KOPT-K1 (cell line): Measurements from ENCODE around the gene LGR4.

ENCODE experiments used
- H3K27ac ChIP-seq: fragments of 200-600 bp; sonication (generic); 2 replicates; pipeline ENCODE4 v1.5.1; 2016; ENCODE audit warnings: antibody characterized with exemption, mild to moderate bottlenecking, low read depth, low read length; ENCODE audit not compliant: poor library complexity, severe bottlenecking
- H3K36me3 ChIP-seq: fragments of 200-600 bp; sonication (generic); 2 replicates; pipeline ENCODE4 v1.5.1; 2017; ENCODE audit warnings: antibody characterized with exemption, mild to moderate bottlenecking, low read length, moderate library complexity; ENCODE audit not compliant: insufficient read depth
- H3K9me3 ChIP-seq: fragments of 200-600 bp; sonication (generic); 2 replicates; pipeline ENCODE4 v1.5.1; 2017; ENCODE audit warnings: antibody characterized with exemption, low read length, mild to moderate bottlenecking; ENCODE audit not compliant: insufficient read depth, poor library complexity, severe bottlenecking

The LGR4 gene

GRCh38 chr11:27395556-27396258, 76.9 kb downstream of the LGR4 start:
- Histone ChIP-seq H3K9me3 (no peaks in the 10 kb centered on the region), H3K27ac (no peak overlapping the region)

GRCh38 chr11:27394781-27395228, 77.8 kb downstream of the LGR4 start:
- no peaks in the 10 kb centered on the region for H3K9me3 ChIP-seq
- H3K36me3 ChIP-seq, result no peaks in the 10 kb centered on the region
- H3K27ac ChIP-seq, result no peak overlapping the region

More at GRCh38 chr11:27395556-27396258, 76.9 kb downstream of the LGR4 start:
- H3K36me3 ChIP-seq, result no peaks in the 10 kb centered on the region

- no peak overlapping the region for H3K27ac ChIP-seq
- no peaks in the 10 kb centered on the region for H3K9me3 ChIP-seq
- no peaks in the 10 kb centered on the region for H3K36me3 ChIP-seq
These were observed 80.1 kb downstream of the LGR4 start for GRCh38 chr11:27392278-27393114.

- H3K9me3 ChIP-seq, result no peaks in the 10 kb centered on the region
- no peaks in the 10 kb centered on the region for H3K36me3 ChIP-seq
- no peak overlapping the region for H3K27ac ChIP-seq
These were observed 81.1 kb downstream of the LGR4 start for GRCh38 chr11:27391331-27392015.

GRCh38 chr11:27390318-27391295, 82.0 kb downstream of the LGR4 start:
- no peak overlapping the region for H3K27ac ChIP-seq
- H3K36me3 ChIP-seq, result no peaks in the 10 kb centered on the region
- no peaks in the 10 kb centered on the region for H3K9me3 ChIP-seq

- H3K9me3 ChIP-seq, result no peaks in the 10 kb centered on the region
- H3K36me3 ChIP-seq, result no peaks in the 10 kb centered on the region
- H3K27ac ChIP-seq, result no peak overlapping the region
These were observed 83.7 kb downstream of the LGR4 start for GRCh38 chr11:27388869-27389268.

- H3K36me3 ChIP-seq, result no peaks in the 10 kb centered on the region
- no peaks in the 10 kb centered on the region for H3K9me3 ChIP-seq
- H3K27ac ChIP-seq, result no peak overlapping the region
These were observed 84.6 kb downstream of the LGR4 start for GRCh38 chr11:27388001-27388400.

GRCh38 chr11:27387362-27387761, 85.2 kb downstream of the LGR4 start:
- Histone ChIP-seq H3K36me3 (no peaks in the 10 kb centered on the region), H3K27ac (no peak overlapping the region), H3K9me3 (no peaks in the 10 kb centered on the region)

GRCh38 chr11:27386181-27386845, 86.3 kb downstream of the LGR4 start:
- Histone ChIP-seq H3K27ac (no peak overlapping the region), H3K9me3 (no peaks in the 10 kb centered on the region), H3K36me3 (no peaks in the 10 kb centered on the region)

- no peak overlapping the region for H3K27ac ChIP-seq
- no peaks in the 10 kb centered on the region for H3K36me3 ChIP-seq
- H3K9me3 ChIP-seq, result no peaks in the 10 kb centered on the region
These were observed 87.3 kb downstream of the LGR4 start for GRCh38 chr11:27385245-27385644.

GRCh38 chr11:27384227-27384626, 88.4 kb downstream of the LGR4 start:
- no peaks in the 10 kb centered on the region for H3K9me3 ChIP-seq
- no peaks in the 10 kb centered on the region for H3K36me3 ChIP-seq
- H3K27ac ChIP-seq, result no peak overlapping the region

GRCh38 chr11:27383645-27384044, 88.9 kb downstream of the LGR4 start:
- Histone ChIP-seq H3K36me3 (no peaks in the 10 kb centered on the region), H3K9me3 (no peaks in the 10 kb centered on the region), H3K27ac (no peak overlapping the region)

- Histone ChIP-seq H3K27ac (no peak overlapping the region), H3K36me3 (no peaks in the 10 kb centered on the region), H3K9me3 (no peaks in the 10 kb centered on the region)
These were observed 91.3 kb downstream of the LGR4 start for GRCh38 chr11:27381238-27381666.

- H3K36me3 ChIP-seq, result no peaks in the 10 kb centered on the region
- no peak overlapping the region for H3K27ac ChIP-seq
- H3K9me3 ChIP-seq, result no peaks in the 10 kb centered on the region
These were observed 91.8 kb downstream of the LGR4 start for GRCh38 chr11:27380771-27381170.
